ENCODE data around the gene SLC25A21.

Gene SLC25A21

DNA sequence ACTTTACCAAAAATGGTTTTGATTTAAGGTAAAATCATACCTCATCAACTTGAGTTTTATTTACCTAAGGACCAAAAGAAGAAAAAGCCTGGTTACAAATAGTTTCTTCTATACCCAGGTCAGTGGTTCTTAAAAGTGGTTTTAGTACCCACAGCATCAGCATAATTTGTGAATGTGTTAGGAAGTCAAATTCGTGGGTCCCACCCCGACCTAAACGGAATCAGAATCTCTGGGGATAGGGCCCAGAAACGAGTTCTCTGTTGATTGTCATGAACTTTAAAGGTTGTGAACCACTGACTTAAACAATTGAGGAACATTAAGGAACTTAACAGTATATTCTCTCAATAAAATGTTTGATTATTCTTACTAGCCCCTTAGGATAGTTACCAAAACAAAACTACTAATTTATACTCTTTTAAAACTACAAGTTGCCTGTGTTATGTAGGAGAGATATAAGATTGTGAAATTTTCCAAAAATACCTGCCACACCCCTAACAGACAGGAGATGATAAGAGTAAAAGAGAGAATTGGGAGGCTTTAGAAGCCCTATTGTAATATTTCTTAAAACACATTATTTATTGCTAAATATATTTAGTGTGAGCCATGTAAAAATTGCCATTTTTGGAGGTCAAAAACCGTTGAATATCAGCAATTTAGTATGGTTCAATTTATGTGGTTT lies 669 bp upstream of the SLC25A21 start:
- Mint-ChIP-seq H3K36me3 (ENCODE audit: low read depth) (no peaks in the 10 kb centered on the region), H3K4me3 (peak overlapping the region; percentile 90 to 99 (median 94)), H3K4me1 (peaks cover 27% of the 10 kb centered on the region), H3K27ac (peak overlapping the region; percentile 99 to 100 (median 100)), H3K9me3 (no peaks in the 10 kb centered on the region), H3K27me3 (ENCODE audit: low read depth) (no peaks in the 10 kb centered on the region)
- no peak for TF ChIP-seq CTCF (IDR thresholded peaks at IDR 0.05; ENCODE audit: unreplicated experiment in 3 of 3)

- Mint-ChIP-seq H3K4me1 (peaks cover 27% of the 10 kb centered on the region), H3K27ac (peak overlapping the region; percentile 99 to 100 (median 100)), H3K9me3 (no peaks in the 10 kb centered on the region), H3K36me3 (ENCODE audit: low read depth) (no peaks in the 10 kb centered on the region), H3K27me3 (ENCODE audit: low read depth) (no peaks in the 10 kb centered on the region), H3K4me3 (peak overlapping the region; percentile 90 to 99 (median 94))
- no peak for TF ChIP-seq CTCF (IDR thresholded peaks at IDR 0.05; ENCODE audit: unreplicated experiment in 3 of 3)
Observed at GRCh38 chr14:37171678-37172023, 755 bp downstream of the SLC25A21 start.

GRCh38 chr14:37170993-37171392 lies 1.4 kb downstream of the SLC25A21 start:
- Mint-ChIP-seq H3K27me3 (ENCODE audit: low read depth) (no peaks in the 10 kb centered on the region), H3K4me3 (no peak overlapping the region), H3K4me1 (peaks cover 27% of the 10 kb centered on the region), H3K36me3 (ENCODE audit: low read depth) (no peaks in the 10 kb centered on the region), H3K27ac (no peak overlapping the region), H3K9me3 (no peaks in the 10 kb centered on the region)
- TF ChIP-seq CTCF (IDR thresholded peaks at IDR 0.05; ENCODE audit: unreplicated experiment in 3 of 3), result no peak

DNA sequence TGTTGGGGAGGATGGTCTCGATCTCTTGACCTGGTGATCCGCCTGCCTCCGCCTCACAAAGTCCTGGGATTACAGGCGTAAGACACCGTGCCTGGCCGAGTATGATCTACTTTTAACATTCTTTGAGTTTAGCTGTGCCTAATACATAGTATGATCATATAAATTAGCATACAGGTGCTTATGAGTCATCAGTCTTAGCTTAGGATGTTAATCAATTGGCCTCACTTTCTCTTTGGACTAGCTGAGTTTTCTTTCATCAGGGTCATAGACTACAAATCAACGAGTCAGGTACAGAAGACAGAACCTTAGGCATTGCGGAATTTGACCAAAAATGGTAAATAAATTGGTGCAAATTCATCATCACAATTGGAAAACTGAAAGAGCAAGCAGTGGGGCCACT lies 2.2 kb downstream of the SLC25A21 start:
- H3K27me3 Mint-ChIP-seq (ENCODE audit: low read depth), result no peaks in the 10 kb centered on the region
- peak overlapping the region; percentile 56 to 78 (median 71) for H3K4me3 Mint-ChIP-seq
- H3K36me3 Mint-ChIP-seq (ENCODE audit: low read depth), result no peaks in the 10 kb centered on the region

DNA sequence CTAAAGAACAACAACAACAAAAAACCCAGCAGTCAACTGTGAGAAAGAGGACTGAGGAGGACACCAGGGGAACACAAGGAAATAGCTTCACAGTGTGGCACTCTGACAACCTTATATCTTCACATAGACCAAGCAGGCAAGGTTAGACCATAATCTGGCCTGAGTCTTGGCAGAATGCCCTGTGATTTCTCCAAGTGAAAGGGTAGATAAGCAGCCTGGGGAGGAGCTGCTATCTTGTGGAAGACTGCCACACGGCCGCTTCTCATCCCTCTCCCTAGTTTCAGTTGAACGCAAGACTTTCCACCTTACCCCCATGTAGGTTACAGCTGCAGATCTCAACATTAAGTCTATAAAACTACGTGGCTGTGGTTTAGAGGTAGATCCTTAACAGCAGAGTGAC lies 3.7 kb downstream of the SLC25A21 start:
- Mint-ChIP-seq H3K4me3 (no peak overlapping the region), H3K4me1 (peaks cover 16% of the 10 kb centered on the region), H3K27ac (no peak overlapping the region), H3K36me3 (ENCODE audit: low read depth) (no peaks in the 10 kb centered on the region), H3K9me3 (no peaks in the 10 kb centered on the region), H3K27me3 (ENCODE audit: low read depth) (no peaks in the 10 kb centered on the region)
- TF ChIP-seq CTCF (IDR thresholded peaks at IDR 0.05; ENCODE audit: unreplicated experiment in 3 of 3), result no peak

More for the DNA sequence above, 2.2 kb downstream of the SLC25A21 start:
- Mint-ChIP-seq H3K27ac (peak overlapping the region in 1 of 3 experiments; percentile 70), H3K4me1 (peaks cover 27% of the 10 kb centered on the region), H3K9me3 (no peaks in the 10 kb centered on the region)
- TF ChIP-seq CTCF (IDR thresholded peaks at IDR 0.05; ENCODE audit: unreplicated experiment in 3 of 3), result no peak

Data from nephron (organoid).